Liver (tissue), 3 donors: ENCODE results near the gene DNAH3.
"Not testable (repeated sequence)": the region's sequence is repeated elsewhere in the genome, so short reads cannot be mapped to it uniquely, and the experiment has no call there.

Experiments
- EGR1 ChIP-seq, 2 donors: IDR thresholded peaks; 2 replicates each; pipeline ENCODE4 v1.6.1; 2016 to 2018; ENCODE audit warnings: antibody characterized with exemption in 2 of 2, low read depth in 2 of 2
- HNF4G ChIP-seq: IDR thresholded peaks from 2 replicates; pipeline ENCODE4 v1.6.1; 2016; ENCODE audit warnings: antibody characterized with exemption
- MAX ChIP-seq: IDR thresholded peaks from 2 replicates; pipeline ENCODE4 v1.6.1; 2016; ENCODE audit warnings: antibody characterized with exemption
- ZBTB33 ChIP-seq: IDR thresholded peaks from 2 replicates; pipeline ENCODE4 v1.6.1; 2016; ENCODE audit warnings: antibody characterized with exemption
- TF ChIP-seq, protein P1 (sequence below): fragments of 150-350 bp; IDR thresholded peaks from 2 replicates; pipeline ENCODE4 v1.5.1; 2017; ENCODE audit warnings: improper control_type of control experiment, low read depth, low read length; ENCODE audit not compliant: missing input control
- donor health status: healthy.
- donor health status: healthy.

DNA sequence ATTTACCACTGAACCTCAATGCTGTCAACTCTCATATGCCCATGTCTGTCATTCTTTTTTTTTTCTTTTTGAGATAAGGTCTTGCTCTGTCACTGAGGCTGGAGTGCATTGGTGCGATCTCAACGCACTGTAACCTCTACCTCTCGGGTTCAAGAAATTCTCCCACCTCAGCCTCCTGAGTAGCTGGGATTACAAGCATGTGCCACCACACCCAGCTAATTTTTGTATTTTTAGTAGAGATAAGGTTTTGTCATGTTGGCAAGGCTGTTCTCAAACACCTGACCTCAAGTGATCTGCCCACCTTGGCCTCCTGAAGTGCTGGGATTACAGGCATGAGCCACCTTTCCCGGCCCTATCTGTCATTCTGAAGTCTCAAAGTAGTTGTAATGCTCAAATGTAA lies 177.4 kb downstream of the DNAH3 start:
- TF ChIP-seq, protein P1, sequence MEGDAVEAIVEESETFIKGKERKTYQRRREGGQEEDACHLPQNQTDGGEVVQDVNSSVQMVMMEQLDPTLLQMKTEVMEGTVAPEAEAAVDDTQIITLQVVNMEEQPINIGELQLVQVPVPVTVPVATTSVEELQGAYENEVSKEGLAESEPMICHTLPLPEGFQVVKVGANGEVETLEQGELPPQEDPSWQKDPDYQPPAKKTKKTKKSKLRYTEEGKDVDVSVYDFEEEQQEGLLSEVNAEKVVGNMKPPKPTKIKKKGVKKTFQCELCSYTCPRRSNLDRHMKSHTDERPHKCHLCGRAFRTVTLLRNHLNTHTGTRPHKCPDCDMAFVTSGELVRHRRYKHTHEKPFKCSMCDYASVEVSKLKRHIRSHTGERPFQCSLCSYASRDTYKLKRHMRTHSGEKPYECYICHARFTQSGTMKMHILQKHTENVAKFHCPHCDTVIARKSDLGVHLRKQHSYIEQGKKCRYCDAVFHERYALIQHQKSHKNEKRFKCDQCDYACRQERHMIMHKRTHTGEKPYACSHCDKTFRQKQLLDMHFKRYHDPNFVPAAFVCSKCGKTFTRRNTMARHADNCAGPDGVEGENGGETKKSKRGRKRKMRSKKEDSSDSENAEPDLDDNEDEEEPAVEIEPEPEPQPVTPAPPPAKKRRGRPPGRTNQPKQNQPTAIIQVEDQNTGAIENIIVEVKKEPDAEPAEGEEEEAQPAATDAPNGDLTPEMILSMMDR = not testable (repeated sequence)
- TF ChIP-seq HNF4G; MAX; EGR1 (IDR thresholded peaks at IDR 0.05; ENCODE audit: low read depth in 2 of 2); ZBTB33: not testable (repeated sequence)
